Cardiac fibroblast (primary cell): ENCODE measurements around the gene LYRM4.
A peak's percentile ranks its signal among the peaks of the same experiment; 100 is the strongest.

Experiments
- DNase-seq, 2 donors: peaks; one replicate each; pipeline versions ENCODE4 v3.0.0 to v3.0.0-alpha.2; 2010; ENCODE audit warnings: low read depth in 2 of 2
- H3K4me3 ChIP-seq, 2 donors: replicated peaks in 1 of 2; 1 replicate in 1 of 2; 2 replicates in 1 of 2; pipeline ENCODE4 v1.5.1; 2011; ENCODE audit warnings: low read depth in 2 of 2, low read length in 2 of 2, mild to moderate bottlenecking in 2 of 2, moderate library complexity in 1 of 2
- CTCF ChIP-seq: IDR thresholded peaks from one replicate; pipeline ENCODE4 v1.5.1; 2011; ENCODE audit warnings: low read depth, mild to moderate bottlenecking, low read length, inconsistent platforms

Gene LYRM4

GRCh38 chr6:5260661-5261544 lies at the start of gene LYRM4, which contains the start of gene FARS2:
TSS of gene LYRM4 (minus strand) at chr6:5260950. CDS start at chr6:5260733, 217 bp downstream.
TSS of gene FARS2 (plus strand) at chr6:5261513.
- no peak for TF ChIP-seq CTCF
- DNase-seq, result peak; percentile 89 to 90
- H3K4me3 ChIP-seq, result peak within 1 kb of the TSS; percentile 74 to 92

DNA sequence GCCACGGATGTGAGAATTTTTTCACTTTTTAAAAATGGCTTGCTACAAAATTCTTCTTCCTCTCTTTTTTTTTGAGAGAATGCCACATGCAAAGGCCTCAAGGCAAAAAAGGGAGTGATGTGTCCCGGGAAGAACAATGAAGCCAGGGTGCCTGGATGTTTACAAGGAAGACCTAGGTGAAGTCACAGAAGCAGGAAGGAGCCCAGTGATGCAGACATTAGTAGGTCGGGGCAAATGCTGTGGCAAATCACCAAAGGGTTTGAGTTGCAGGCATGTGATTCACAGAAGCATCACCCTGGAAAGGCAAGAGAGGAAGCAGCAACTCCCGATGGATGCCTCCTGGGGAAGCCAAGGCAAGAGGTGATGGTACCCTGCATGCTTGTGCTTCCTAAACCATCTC lies 47.3 kb upstream of the LYRM4 start:
- no peak overlapping the region for H3K4me3 ChIP-seq
- peak in 1 of 2 donors; percentile 58 for DNase-seq
- no peak for TF ChIP-seq CTCF

DNA sequence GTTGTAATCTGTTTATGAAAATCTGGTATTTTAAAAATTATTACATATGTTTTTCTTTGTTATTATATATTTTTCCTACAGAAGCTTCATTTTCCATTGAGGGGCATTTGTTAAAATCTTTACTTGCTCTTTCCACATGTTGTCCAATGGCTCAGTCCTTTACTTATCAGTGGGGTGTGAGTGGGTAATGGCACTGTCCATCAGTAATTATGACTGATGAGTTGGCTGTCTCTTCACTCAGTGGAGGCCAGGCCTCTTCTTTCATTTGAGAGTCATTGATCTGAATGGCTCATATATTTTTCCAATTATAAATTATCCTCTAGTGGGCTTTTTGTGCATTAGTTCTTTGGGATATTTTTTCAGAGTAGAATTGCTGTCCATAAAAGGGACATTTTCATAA lies 46.3 kb upstream of the LYRM4 start:
- H3K4me3 ChIP-seq, result no peak overlapping the region
- no peak for TF ChIP-seq CTCF
- no peak for DNase-seq

GRCh38 chr6:5305968-5306626 lies 45.3 kb upstream of the LYRM4 start:
- DNase-seq, result peak in 1 of 2 donors; percentile 36
- no peak for TF ChIP-seq CTCF
- H3K4me3 ChIP-seq, result no peak overlapping the region

DNA sequence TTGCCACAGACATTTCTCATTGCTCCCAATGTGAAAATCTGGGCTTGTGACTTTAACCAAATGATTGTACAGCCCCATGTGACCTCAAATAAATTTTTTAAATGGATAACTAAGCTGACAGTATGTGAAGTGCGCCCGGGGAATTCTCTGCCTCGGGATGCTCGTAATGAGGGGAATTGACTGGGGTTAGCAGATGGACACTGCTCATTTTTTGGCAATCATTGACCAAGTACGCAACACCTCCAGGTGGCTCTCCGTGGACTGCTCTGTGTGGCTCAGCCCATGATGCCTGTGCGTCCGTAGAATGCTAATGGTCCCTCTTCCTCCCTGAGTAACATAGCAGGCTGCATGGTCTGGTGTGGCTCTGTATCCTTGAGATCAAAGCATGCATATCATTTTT lies 42.9 kb upstream of the LYRM4 start:
- DNase-seq, result no peak
- TF ChIP-seq CTCF, result no peak
- H3K4me3 ChIP-seq, result no peak overlapping the region

- peak; percentile 44 for TF ChIP-seq CTCF
- no peak overlapping the region for H3K4me3 ChIP-seq
- DNase-seq, result peak; percentile 27 to 34
These were observed 42.4 kb upstream of the LYRM4 start for GRCh38 chr6:5302995-5303622.
